HuH-7 (cell line): Measurements from ENCODE around the gene TMEM266.

Experiments
- DNase-seq: peaks from one replicate; pipeline ENCODE4 v3.0.0; 2011; ENCODE audit warnings: low spot score

The TMEM266 gene

GRCh38 chr15:76127880-76128279, 68.1 kb downstream of the TMEM266 start:
- DNase-seq, result no peak

GRCh38 chr15:76134537-76134936, 74.8 kb downstream of the TMEM266 start:
- DNase-seq, result no peak

- no peak for DNase-seq
Observed at GRCh38 chr15:76135516-76135915, 75.7 kb downstream of the TMEM266 start.

GRCh38 chr15:76138436-76138835, 78.7 kb downstream of the TMEM266 start:
- no peak for DNase-seq

GRCh38 chr15:76139368-76140073, 79.7 kb downstream of the TMEM266 start:
- DNase-seq, result peak; percentile 86

GRCh38 chr15:76140074-76140464, 80.3 kb downstream of the TMEM266 start:
- no peak for DNase-seq

GRCh38 chr15:76146812-76147211, 87.0 kb downstream of the TMEM266 start:
- no peak for DNase-seq

- DNase-seq, result peak; percentile 95
Observed at GRCh38 chr15:76147906-76148570, 88.3 kb downstream of the TMEM266 start.

GRCh38 chr15:76149291-76149915, 89.6 kb downstream of the TMEM266 start:
- no peak for DNase-seq

- DNase-seq, result no peak
Observed at GRCh38 chr15:76150513-76150912, 90.7 kb downstream of the TMEM266 start.

- peak; percentile 91 for DNase-seq
Observed at GRCh38 chr15:76150971-76151598, 91.3 kb downstream of the TMEM266 start.

- no peak for DNase-seq
Observed at GRCh38 chr15:76151599-76151974, 91.8 kb downstream of the TMEM266 start.

GRCh38 chr15:76152197-76152596, 92.4 kb downstream of the TMEM266 start:
- no peak for DNase-seq

GRCh38 chr15:76153241-76154197, 93.7 kb downstream of the TMEM266 start:
- DNase-seq, result no peak

- no peak for DNase-seq
Observed at GRCh38 chr15:76155731-76156130, 95.9 kb downstream of the TMEM266 start.

- no peak for DNase-seq
Observed at GRCh38 chr15:76158226-76158625, 98.4 kb downstream of the TMEM266 start.

- DNase-seq, result no peak
Observed at GRCh38 chr15:76158815-76159214, 99.0 kb downstream of the TMEM266 start.

- no peak for DNase-seq
Observed at GRCh38 chr15:76159282-76159681, 99.5 kb downstream of the TMEM266 start.

GRCh38 chr15:76160426-76161152, 100.8 kb downstream of the TMEM266 start:
- no peak for DNase-seq

- no peak for DNase-seq
Observed at GRCh38 chr15:76161153-76162035, 101.6 kb downstream of the TMEM266 start.
